HEK293 (cell line): ENCODE data around the gene KCNAB1.

ENCODE experiments used
- CTCF ChIP-seq: fragments of 450-650 bp; formaldehyde crosslinking; IDR thresholded peaks from 2 replicates; pipeline ENCODE4 v1.5.1; 2016; ENCODE audit warnings: missing biosample characterization, missing genetic modification characterization
- IKZF3 ChIP-seq: fragments of 450-650 bp; IDR thresholded peaks from 2 replicates; pipeline ENCODE4 v1.5.0; 2018; ENCODE audit warnings: missing biosample characterization, mild to moderate bottlenecking, missing genetic modification characterization, moderate library complexity
- MZF1 ChIP-seq: fragments of 450-650 bp; formaldehyde crosslinking; IDR thresholded peaks from 2 replicates; pipeline ENCODE4 v1.5.1; 2017; ENCODE audit warnings: missing biosample characterization, missing genetic modification characterization, borderline replicate concordance
- ZBTB49 ChIP-seq: fragments of 450-650 bp; formaldehyde crosslinking; IDR thresholded peaks from 2 replicates; pipeline ENCODE4 v1.5.1; 2016; ENCODE audit warnings: missing biosample characterization, missing genetic modification characterization, low read depth
- ZNF174 ChIP-seq: fragments of 450-650 bp; formaldehyde crosslinking; IDR thresholded peaks from 2 replicates; pipeline ENCODE4 v1.5.0; 2017; ENCODE audit warnings: missing biosample characterization, mild to moderate bottlenecking, missing genetic modification characterization
- ZNF211 ChIP-seq: fragments of 450-650 bp; formaldehyde crosslinking; IDR thresholded peaks from 2 replicates; pipeline ENCODE4 v1.5.1; 2016; ENCODE audit warnings: low read depth, missing biosample characterization, missing genetic modification characterization

GRCh38 chr3:156180077-156180476 lies 59.7 kb downstream of the KCNAB1 start:
- TF ChIP-seq IKZF3 (tag by site-specific recombination) (no peak), ZBTB49 (tag by site-specific recombination) (no peak), ZNF211 (tag by site-specific recombination) (no peak), CTCF (tag by site-specific recombination) (no peak), MZF1 (tag by site-specific recombination) (no peak), ZNF174 (tag by site-specific recombination) (no peak)
